IPS DF 19.7 (cell line): ENCODE results near the gene HMGCS1.
"Not testable (repeated sequence)": the region's sequence is repeated elsewhere in the genome, so short reads cannot be mapped to it uniquely, and the experiment has no call there.

Source experiments
- DNase-seq: peaks from one replicate; pipeline ENCODE4 v3.0.0-alpha.2; 2013; ENCODE audit warnings: low read depth, low spot score

The HMGCS1 gene

GRCh38 chr5:43312076-43312661 lies 1.0 kb downstream of the HMGCS1 start:
- DNase-seq = no peak

GRCh38 chr5:43309637-43310036 lies 3.6 kb downstream of the HMGCS1 start:
- no peak for DNase-seq

- no peak for DNase-seq
Measured at GRCh38 chr5:43309122-43309521, 4.1 kb downstream of the HMGCS1 start.

- DNase-seq = not testable (repeated sequence)
Measured at GRCh38 chr5:43306954-43307353, 6.3 kb downstream of the HMGCS1 start.

GRCh38 chr5:43305948-43306565 lies 7.2 kb downstream of the HMGCS1 start:
- DNase-seq = no peak

GRCh38 chr5:43304525-43304924 lies 8.7 kb downstream of the HMGCS1 start:
- no peak for DNase-seq

GRCh38 chr5:43303242-43303641 lies 10.0 kb downstream of the HMGCS1 start:
- DNase-seq = no peak

- no peak for DNase-seq
Measured at GRCh38 chr5:43302481-43302880, 10.7 kb downstream of the HMGCS1 start.

GRCh38 chr5:43301653-43302091 lies 11.5 kb downstream of the HMGCS1 start:
- DNase-seq = no peak

GRCh38 chr5:43300112-43300511 lies 13.1 kb downstream of the HMGCS1 start:
- no peak for DNase-seq

- DNase-seq = no peak
Measured at GRCh38 chr5:43298443-43298842, 14.8 kb downstream of the HMGCS1 start.

GRCh38 chr5:43296835-43297234 lies 16.4 kb downstream of the HMGCS1 start:
- no peak for DNase-seq

GRCh38 chr5:43295202-43295601 lies 18.0 kb downstream of the HMGCS1 start:
- DNase-seq = no peak

GRCh38 chr5:43294226-43294625 lies 19.0 kb downstream of the HMGCS1 start:
- DNase-seq = no peak

- DNase-seq = no peak
Measured at GRCh38 chr5:43290726-43291125, 22.5 kb downstream of the HMGCS1 start.

- DNase-seq = no peak
Measured at GRCh38 chr5:43288269-43288831, 24.9 kb downstream of the HMGCS1 start.

- DNase-seq = no peak
Measured at GRCh38 chr5:43287493-43287892, 25.7 kb downstream of the HMGCS1 start.

- no peak for DNase-seq
Measured at GRCh38 chr5:43286623-43287022, 26.6 kb downstream of the HMGCS1 start.

- DNase-seq = no peak
Measured at GRCh38 chr5:43281840-43282658, 31.2 kb downstream of the HMGCS1 start.

- no peak for DNase-seq
Measured at GRCh38 chr5:43279548-43280274, 33.5 kb downstream of the HMGCS1 start.

- no peak for DNase-seq
Measured at GRCh38 chr5:43275391-43275790, 37.8 kb downstream of the HMGCS1 start.
